ENCODE measurements around the gene MIF.
"Not testable (repeated sequence)": the region's sequence is repeated elsewhere in the genome, so short reads cannot be mapped to it uniquely, and the experiment has no call there.

Gene MIF

GRCh38 chr22:23896523-23897186 is 2.5 kb downstream of the MIF start:
- TF ChIP-seq POLR2A (IDR thresholded peaks at IDR 0.05; ENCODE audit: extremely low read depth, insufficient read length) = no peak
- TF ChIP-seq, protein P1, sequence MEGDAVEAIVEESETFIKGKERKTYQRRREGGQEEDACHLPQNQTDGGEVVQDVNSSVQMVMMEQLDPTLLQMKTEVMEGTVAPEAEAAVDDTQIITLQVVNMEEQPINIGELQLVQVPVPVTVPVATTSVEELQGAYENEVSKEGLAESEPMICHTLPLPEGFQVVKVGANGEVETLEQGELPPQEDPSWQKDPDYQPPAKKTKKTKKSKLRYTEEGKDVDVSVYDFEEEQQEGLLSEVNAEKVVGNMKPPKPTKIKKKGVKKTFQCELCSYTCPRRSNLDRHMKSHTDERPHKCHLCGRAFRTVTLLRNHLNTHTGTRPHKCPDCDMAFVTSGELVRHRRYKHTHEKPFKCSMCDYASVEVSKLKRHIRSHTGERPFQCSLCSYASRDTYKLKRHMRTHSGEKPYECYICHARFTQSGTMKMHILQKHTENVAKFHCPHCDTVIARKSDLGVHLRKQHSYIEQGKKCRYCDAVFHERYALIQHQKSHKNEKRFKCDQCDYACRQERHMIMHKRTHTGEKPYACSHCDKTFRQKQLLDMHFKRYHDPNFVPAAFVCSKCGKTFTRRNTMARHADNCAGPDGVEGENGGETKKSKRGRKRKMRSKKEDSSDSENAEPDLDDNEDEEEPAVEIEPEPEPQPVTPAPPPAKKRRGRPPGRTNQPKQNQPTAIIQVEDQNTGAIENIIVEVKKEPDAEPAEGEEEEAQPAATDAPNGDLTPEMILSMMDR (IDR thresholded peaks at IDR 0.05; ENCODE audit: low read depth, low read length) = no peak
- TF ChIP-seq, protein P2, sequence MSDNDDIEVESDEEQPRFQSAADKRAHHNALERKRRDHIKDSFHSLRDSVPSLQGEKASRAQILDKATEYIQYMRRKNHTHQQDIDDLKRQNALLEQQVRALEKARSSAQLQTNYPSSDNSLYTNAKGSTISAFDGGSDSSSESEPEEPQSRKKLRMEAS (IDR thresholded peaks at IDR 0.05; ENCODE audit: low read depth, low read length) = no peak
- peak; percentile 14 for DNase-seq (ENCODE audit: low read depth)
- H3K4me3 ChIP-seq (ENCODE audit: low read depth, low read length) = no peak overlapping the region

DNA sequence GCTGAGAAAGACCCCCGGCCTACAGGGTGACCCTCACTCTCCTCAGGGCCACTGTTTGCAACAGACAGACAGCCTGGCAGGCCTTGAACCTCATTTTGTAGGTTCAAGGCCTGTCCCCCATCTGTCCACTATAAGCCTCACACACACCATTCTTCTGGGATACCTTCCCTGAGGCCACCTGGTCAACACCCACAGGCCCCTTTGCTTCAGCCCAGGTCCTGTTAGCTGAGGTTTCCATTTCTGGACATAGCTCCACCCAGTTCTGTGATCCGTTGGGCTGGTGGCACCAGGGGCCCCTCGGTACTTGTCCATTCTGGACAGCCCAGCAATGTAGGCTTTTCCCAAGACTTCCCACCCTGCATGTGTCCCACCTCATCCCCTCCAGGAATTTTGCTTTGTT is 3.1 kb downstream of the MIF start:
- no peak overlapping the region for H3K4me3 ChIP-seq (ENCODE audit: low read depth, low read length)
- TF ChIP-seq, protein P2 (IDR thresholded peaks at IDR 0.05; ENCODE audit: low read depth, low read length) = no peak
- TF ChIP-seq, protein P1 (IDR thresholded peaks at IDR 0.05; ENCODE audit: low read depth, low read length) = no peak
- TF ChIP-seq MYC (IDR thresholded peaks at IDR 0.05; ENCODE audit: low read depth, low read length) (no peak), POLR2A (IDR thresholded peaks at IDR 0.05; ENCODE audit: extremely low read depth, insufficient read length) (no peak)
- DNase-seq (ENCODE audit: low read depth) = peak; percentile 16

DNA sequence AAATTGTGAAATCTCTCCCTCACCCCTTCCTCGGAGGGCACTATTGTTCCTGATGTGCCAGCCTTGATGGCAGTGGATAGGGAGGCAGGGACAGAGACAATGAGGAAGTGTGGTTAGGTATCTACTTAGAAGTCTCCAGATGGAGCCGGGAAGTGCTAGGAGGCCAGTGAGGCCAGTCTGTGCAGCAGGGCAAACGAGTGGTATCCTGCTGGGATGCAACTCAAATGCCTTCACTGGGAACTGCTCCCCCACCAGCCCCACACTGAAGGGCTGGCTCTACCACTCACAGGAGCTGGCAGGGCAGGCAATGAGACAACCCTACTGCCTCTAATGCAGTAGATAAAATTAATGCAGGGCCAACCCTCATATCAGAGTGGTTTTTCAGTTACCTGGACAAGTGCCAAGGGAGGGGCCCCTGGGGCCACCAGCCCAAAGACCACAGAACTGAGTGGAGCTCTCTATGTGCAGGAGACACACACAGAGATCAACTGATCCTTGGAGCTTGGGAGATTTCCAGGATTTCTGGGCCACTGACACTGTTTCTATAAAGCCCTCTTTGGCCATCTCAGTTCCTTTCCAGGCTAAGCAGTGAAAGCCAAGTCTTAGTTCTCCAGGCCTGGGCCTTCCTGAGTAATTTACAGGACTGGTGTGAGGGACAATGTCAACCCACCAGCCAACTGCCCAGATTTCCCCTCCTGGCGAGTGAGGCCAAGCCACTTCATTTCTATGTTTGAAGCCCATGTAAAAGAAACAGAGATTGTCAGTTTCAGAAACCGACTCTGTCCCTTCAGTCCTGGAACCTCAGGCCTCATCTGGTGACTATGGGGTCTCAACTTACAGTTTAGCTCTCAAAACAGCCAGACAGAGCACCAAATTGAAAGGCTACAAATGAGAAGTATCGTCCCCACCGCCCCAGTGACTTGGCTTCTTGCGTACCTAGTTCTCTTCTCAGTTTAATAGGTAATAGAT is 4.1 kb downstream of the MIF start:
- H3K4me3 ChIP-seq (ENCODE audit: low read depth, low read length) = no peak overlapping the region
- TF ChIP-seq, protein P2 (IDR thresholded peaks at IDR 0.05; ENCODE audit: low read depth, low read length) = no peak
- TF ChIP-seq MYC (IDR thresholded peaks at IDR 0.05; ENCODE audit: low read depth, low read length) (no peak), POLR2A (IDR thresholded peaks at IDR 0.05; ENCODE audit: extremely low read depth, insufficient read length) (no peak)
- TF ChIP-seq, protein P1 (IDR thresholded peaks at IDR 0.05; ENCODE audit: low read depth, low read length) = no peak
- peak; percentile 59 for DNase-seq (ENCODE audit: low read depth)

DNA sequence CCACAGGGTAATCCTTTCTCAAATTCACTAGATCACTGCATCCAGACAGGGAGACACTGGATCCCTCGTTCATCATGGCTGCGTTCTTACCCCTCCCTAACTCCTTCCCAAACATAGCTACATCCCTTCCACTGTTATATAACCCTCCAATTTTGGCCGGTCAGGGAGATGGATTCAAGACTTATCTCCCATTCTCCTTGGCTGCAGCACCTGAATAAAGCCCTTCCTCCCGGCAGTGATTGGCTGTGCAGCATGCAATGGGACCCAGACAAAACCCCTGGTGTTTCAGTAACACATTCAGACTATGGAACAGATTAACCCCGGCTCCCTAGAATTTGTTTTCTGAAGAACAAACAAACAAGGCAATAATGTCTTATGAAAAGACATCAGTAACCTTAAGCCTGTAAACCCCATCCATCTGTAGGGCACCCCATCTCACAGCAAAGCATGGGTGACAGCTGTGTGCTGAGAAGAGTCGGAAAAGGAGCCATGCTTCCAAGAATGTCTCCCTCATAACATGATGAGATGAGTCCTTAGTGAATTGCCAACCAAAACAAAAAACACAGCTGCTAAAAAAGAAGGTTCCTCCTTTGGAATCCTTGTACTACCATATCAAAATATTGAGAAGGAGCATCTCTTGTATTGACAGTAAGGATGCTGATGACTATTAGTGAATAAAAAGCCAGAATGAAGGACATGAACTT is 5.0 kb downstream of the MIF start:
- TF ChIP-seq, protein P2 (IDR thresholded peaks at IDR 0.05; ENCODE audit: low read depth, low read length) = no peak
- TF ChIP-seq POLR2A (IDR thresholded peaks at IDR 0.05; ENCODE audit: extremely low read depth, insufficient read length) = no peak
- TF ChIP-seq, protein P1 (IDR thresholded peaks at IDR 0.05; ENCODE audit: low read depth, low read length) = no peak
- no peak for TF ChIP-seq MYC (IDR thresholded peaks at IDR 0.05; ENCODE audit: low read depth, low read length)
- DNase-seq (ENCODE audit: low read depth) = no peak
- no peak overlapping the region for H3K4me3 ChIP-seq (ENCODE audit: low read depth, low read length)

DNA sequence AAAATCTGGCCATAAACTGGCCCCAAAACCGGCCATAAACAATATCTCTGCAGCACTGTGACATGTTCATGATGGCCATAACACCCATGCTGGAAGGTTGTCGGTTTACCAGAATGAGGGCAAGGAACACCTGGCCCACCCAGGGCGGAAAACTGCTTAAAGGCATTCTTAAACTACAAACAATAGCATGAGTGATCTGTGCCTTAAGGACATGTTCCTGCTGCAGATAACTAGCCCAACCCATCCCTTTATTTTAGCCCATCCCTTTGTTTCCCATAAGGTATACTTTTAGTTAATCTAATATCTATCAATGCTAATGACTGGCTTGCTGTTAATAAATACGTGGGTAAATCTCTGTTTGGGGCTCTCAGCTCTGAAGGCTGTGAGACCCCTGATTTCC is 6.0 kb downstream of the MIF start:
- not testable (repeated sequence) for H3K4me3 ChIP-seq (ENCODE audit: low read depth, low read length)

GRCh38 chr22:23901600-23901999 is 7.4 kb downstream of the MIF start:
- TF ChIP-seq MYC (IDR thresholded peaks at IDR 0.05; ENCODE audit: low read depth, low read length) (no peak), POLR2A (IDR thresholded peaks at IDR 0.05; ENCODE audit: extremely low read depth, insufficient read length) (no peak)
- TF ChIP-seq, protein P2 (IDR thresholded peaks at IDR 0.05; ENCODE audit: low read depth, low read length) = no peak
- TF ChIP-seq, protein P1 (IDR thresholded peaks at IDR 0.05; ENCODE audit: low read depth, low read length) = no peak
- no peak overlapping the region for H3K4me3 ChIP-seq (ENCODE audit: low read depth, low read length)
- DNase-seq (ENCODE audit: low read depth) = no peak

More for the DNA sequence above, 6.0 kb downstream of the MIF start:
- not testable (repeated sequence) for DNase-seq (ENCODE audit: low read depth)
